Astrocyte (in vitro differentiated cells and primary cell): ENCODE measurements around the gene GRAP.
"Not testable (repeated sequence)": the region's sequence is repeated elsewhere in the genome, so short reads cannot be mapped to it uniquely, and the experiment has no call there.

Experiments
- EZH2 ChIP-seq: IDR thresholded peaks from 2 replicates; pipeline ENCODE4 v1.6.1; 2012; ENCODE audit warnings: mild to moderate bottlenecking, low read length, inconsistent platforms; ENCODE audit not compliant: insufficient read depth
- TF ChIP-seq, protein P1 (sequence below): IDR thresholded peaks from 2 replicates; pipeline ENCODE4 v1.5.1; 2011; ENCODE audit warnings: low read depth, mild to moderate bottlenecking, inconsistent platforms, low read length, moderate library complexity; ENCODE audit not compliant: insufficient read depth

DNA sequence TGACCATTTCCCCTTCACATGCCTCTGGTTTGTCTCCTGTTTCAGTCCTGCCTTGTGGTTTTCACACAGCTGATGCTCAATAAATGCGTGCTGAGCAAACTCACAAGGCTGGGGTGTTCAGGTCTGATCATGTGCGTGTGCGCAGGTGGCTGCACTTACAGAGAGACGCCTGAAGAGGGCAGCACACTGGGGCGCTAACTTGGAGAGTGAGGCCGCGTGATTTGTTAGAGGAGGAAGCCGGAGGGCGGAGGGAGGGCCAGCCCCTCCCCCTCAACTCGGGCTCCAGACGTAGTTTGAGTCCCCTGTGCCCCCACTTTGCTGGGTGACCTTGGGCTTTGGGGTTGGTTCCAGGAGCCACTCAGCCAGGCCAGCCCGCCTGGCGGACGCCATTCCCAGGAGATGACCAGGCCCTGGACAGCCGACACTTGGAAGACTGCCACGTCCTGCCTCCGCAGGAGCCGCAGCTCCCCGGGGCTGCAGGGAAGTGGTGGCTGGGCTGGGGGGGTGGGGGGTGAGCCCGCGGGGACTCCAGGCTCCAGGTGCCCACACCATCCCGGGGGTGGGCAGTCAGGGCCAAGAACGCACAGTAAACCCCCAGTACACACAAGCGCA, 14.3 kb downstream of the GRAP start:
- TF ChIP-seq, protein P1, sequence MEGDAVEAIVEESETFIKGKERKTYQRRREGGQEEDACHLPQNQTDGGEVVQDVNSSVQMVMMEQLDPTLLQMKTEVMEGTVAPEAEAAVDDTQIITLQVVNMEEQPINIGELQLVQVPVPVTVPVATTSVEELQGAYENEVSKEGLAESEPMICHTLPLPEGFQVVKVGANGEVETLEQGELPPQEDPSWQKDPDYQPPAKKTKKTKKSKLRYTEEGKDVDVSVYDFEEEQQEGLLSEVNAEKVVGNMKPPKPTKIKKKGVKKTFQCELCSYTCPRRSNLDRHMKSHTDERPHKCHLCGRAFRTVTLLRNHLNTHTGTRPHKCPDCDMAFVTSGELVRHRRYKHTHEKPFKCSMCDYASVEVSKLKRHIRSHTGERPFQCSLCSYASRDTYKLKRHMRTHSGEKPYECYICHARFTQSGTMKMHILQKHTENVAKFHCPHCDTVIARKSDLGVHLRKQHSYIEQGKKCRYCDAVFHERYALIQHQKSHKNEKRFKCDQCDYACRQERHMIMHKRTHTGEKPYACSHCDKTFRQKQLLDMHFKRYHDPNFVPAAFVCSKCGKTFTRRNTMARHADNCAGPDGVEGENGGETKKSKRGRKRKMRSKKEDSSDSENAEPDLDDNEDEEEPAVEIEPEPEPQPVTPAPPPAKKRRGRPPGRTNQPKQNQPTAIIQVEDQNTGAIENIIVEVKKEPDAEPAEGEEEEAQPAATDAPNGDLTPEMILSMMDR = not testable (repeated sequence)
- not testable (repeated sequence) for TF ChIP-seq EZH2
